Measurements from ENCODE around the gene ANKMY1.

The ANKMY1 gene

GRCh38 chr2:240581811-240582210 lies 24.0 kb upstream of the ANKMY1 start:
- DNase-seq: no peak
- Histone ChIP-seq H3K27me3 (no peaks in the 10 kb centered on the region), H3K4me3 (no peak overlapping the region), H3K27ac (no peak overlapping the region), H3K36me3 (peaks cover 4 to 26% (median 26%) of the 10 kb centered on the region in 3 donors), H3K4me1 (peaks cover 0 to 37% (median 26%) of the 10 kb centered on the region in 4 donors), H3K9me3 (no peaks in the 10 kb centered on the region)
- intact Hi-C loops (cut with DNase I; ENCODE audit: low total_unique reads): no loop called here
- TF ChIP-seq CTCF (IDR thresholded peaks at IDR 0.05): no peak

- H3K27ac ChIP-seq: peak overlapping the region in 1 of 2 donors; percentile 51
- no peak overlapping the region for H3K4me3 ChIP-seq
These were observed 22.2 kb upstream of the ANKMY1 start for GRCh38 chr2:240579771-240580614.

GRCh38 chr2:240579071-240579762 lies 21.4 kb upstream of the ANKMY1 start:
- no peak for DNase-seq
- peaks cover 21 to 52% (median 51%) of the 10 kb centered on the region in 3 donors for H3K36me3 ChIP-seq
- H3K4me3 ChIP-seq: no peak overlapping the region
- H3K9me3 ChIP-seq: no peaks in the 10 kb centered on the region
- intact Hi-C loops (cut with DNase I; ENCODE audit: low total_unique reads): no loop called here
- no peak for TF ChIP-seq CTCF (IDR thresholded peaks at IDR 0.05)
- H3K27me3 ChIP-seq: no peaks in the 10 kb centered on the region
- peak overlapping the region in 1 of 2 donors; percentile 51 for H3K27ac ChIP-seq
- H3K4me1 ChIP-seq: peaks cover 0 to 22% (median 12%) of the 10 kb centered on the region in 4 donors

More at GRCh38 chr2:240579771-240580614, 22.2 kb upstream of the ANKMY1 start:
- intact Hi-C loops (cut with DNase I; ENCODE audit: low total_unique reads): no loop called here
- Histone ChIP-seq H3K36me3 (peaks cover 18 to 45% (median 43%) of the 10 kb centered on the region in 3 donors), H3K27me3 (no peaks in the 10 kb centered on the region), H3K9me3 (no peaks in the 10 kb centered on the region), H3K4me1 (peaks cover 0 to 29% (median 19%) of the 10 kb centered on the region in 4 donors)
- no peak for TF ChIP-seq CTCF (IDR thresholded peaks at IDR 0.05)
- DNase-seq: peak in 1 of 2 donors; percentile 64

- H3K9me3 ChIP-seq: no peaks in the 10 kb centered on the region
- no peak for DNase-seq
- no peak for TF ChIP-seq CTCF (IDR thresholded peaks at IDR 0.05)
- H3K4me1 ChIP-seq: peaks cover 0 to 16% (median 9%) of the 10 kb centered on the region in 4 donors
- no peaks in the 10 kb centered on the region for H3K27me3 ChIP-seq
- intact Hi-C loops (cut with DNase I; ENCODE audit: low total_unique reads): no loop called here
- no peak overlapping the region for H3K4me3 ChIP-seq
- peaks cover 21 to 60% (median 58%) of the 10 kb centered on the region in 3 donors for H3K36me3 ChIP-seq
- no peak overlapping the region for H3K27ac ChIP-seq
These were observed 20.7 kb upstream of the ANKMY1 start for GRCh38 chr2:240578488-240578887.

- Histone ChIP-seq H3K27me3 (no peaks in the 10 kb centered on the region), H3K27ac (no peak overlapping the region), H3K4me3 (no peak overlapping the region), H3K36me3 (peaks cover 21 to 64% (median 60%) of the 10 kb centered on the region in 3 donors), H3K4me1 (peaks cover 0 to 16% (median 9%) of the 10 kb centered on the region in 4 donors), H3K9me3 (no peaks in the 10 kb centered on the region)
- no peak for TF ChIP-seq CTCF (IDR thresholded peaks at IDR 0.05)
- intact Hi-C loops (cut with DNase I; ENCODE audit: low total_unique reads): no loop called here
- DNase-seq: no peak
These were observed 20.3 kb upstream of the ANKMY1 start for GRCh38 chr2:240578110-240578450.
